Coronary artery (tissue), 2 donors: Measurements from ENCODE around the gene KIF5C.

ENCODE experiments used
- DNase-seq: peaks from one replicate; pipeline ENCODE4 v3.0.0-alpha.2; 2017; ENCODE audit warnings: low spot score
- H3K27ac ChIP-seq, 2 donors: fragments of 200-600 bp; sonication (generic); one replicate each; pipeline ENCODE4 v1.5.1; 2016 to 2019
- H3K4me3 ChIP-seq: fragments of 200-600 bp; sonication (generic); 2 replicates; pipeline ENCODE4 v1.5.1; 2016; ENCODE audit warnings: mild to moderate bottlenecking, moderate library complexity
- TF ChIP-seq, protein P1 (sequence below): fragments of 200-600 bp; sonication (generic); IDR thresholded peaks from one replicate; pipeline ENCODE4 v1.5.1; 2019; ENCODE audit warnings: antibody characterized with exemption

KIF5C gene

GRCh38 chr2:148944536-148944935 is 69.5 kb downstream of the KIF5C start:
- TF ChIP-seq, protein P1, sequence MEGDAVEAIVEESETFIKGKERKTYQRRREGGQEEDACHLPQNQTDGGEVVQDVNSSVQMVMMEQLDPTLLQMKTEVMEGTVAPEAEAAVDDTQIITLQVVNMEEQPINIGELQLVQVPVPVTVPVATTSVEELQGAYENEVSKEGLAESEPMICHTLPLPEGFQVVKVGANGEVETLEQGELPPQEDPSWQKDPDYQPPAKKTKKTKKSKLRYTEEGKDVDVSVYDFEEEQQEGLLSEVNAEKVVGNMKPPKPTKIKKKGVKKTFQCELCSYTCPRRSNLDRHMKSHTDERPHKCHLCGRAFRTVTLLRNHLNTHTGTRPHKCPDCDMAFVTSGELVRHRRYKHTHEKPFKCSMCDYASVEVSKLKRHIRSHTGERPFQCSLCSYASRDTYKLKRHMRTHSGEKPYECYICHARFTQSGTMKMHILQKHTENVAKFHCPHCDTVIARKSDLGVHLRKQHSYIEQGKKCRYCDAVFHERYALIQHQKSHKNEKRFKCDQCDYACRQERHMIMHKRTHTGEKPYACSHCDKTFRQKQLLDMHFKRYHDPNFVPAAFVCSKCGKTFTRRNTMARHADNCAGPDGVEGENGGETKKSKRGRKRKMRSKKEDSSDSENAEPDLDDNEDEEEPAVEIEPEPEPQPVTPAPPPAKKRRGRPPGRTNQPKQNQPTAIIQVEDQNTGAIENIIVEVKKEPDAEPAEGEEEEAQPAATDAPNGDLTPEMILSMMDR: no peak
- H3K4me3 ChIP-seq: no peak overlapping the region
- no peak for DNase-seq
- no peak overlapping the region for H3K27ac ChIP-seq

DNA sequence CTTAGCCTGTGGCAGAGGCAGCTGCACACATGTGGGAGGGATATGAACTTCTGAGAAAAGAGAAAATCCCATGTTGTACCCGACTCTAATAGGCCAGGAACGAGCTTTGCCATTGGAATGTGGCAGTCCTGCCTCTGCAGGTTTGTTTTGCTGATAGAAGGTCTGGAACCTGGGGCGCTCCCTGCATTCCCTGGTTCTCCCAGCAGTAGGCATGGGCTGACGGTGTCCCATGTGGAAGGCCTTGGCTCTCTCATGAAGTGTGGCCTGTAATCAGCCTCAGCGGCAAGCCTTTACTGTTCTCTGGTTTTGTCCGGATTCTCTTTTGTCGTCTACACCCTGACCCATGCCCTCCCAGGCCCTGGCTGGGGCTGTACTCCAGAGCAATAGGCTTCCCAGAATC is 72.3 kb downstream of the KIF5C start:
- TF ChIP-seq, protein P1: no peak
- no peak overlapping the region for H3K4me3 ChIP-seq
- DNase-seq: no peak
- H3K27ac ChIP-seq: no peak overlapping the region

DNA sequence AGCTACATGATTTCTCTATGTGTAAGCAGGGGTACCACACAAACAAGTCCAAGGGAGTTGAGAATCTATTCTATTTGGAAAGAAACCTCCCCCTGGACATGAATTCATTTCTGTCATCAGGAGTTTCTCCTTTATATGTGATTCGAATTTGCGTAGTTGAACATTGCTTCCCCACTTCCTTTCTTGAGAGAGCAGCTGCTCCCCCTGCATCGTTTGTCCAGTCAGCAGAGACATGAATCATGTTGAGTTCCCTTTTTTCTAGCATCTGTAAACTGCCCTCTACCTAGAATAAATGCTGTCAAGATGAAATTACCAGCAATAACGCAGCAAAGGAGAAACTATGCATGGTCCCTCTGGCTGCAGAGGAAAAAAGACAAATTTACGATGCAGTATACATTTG is 73.8 kb downstream of the KIF5C start:
- Histone ChIP-seq H3K27ac (no peak overlapping the region), H3K4me3 (no peak overlapping the region)
- TF ChIP-seq, protein P1: no peak
- no peak for DNase-seq

- TF ChIP-seq, protein P1: no peak
- H3K4me3 ChIP-seq: no peak overlapping the region
- H3K27ac ChIP-seq: no peak overlapping the region
- no peak for DNase-seq
These were observed 74.3 kb downstream of the KIF5C start for GRCh38 chr2:148949348-148949747.

GRCh38 chr2:148952621-148953020 is 77.6 kb downstream of the KIF5C start:
- TF ChIP-seq, protein P1: no peak
- no peak for DNase-seq

DNA sequence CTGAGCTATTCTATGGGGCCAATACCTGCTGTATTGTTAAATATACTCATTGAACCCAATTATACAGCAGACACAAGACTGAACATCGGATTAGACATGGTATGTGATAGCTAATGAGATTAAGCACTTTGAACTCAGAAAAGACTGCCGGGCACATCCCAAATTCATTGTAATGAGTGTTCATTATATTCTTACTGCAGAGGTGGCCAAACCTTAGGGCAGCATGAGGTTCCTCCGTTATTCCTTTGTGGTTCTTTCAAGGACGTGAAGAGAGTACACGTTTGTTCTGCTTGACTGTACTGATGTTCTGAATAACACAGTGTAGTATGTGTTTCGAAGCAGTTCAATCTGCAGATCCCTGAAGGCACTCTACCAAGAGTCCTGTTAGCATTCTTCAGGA is 78.4 kb downstream of the KIF5C start:
- DNase-seq: no peak
- TF ChIP-seq, protein P1: no peak
- Histone ChIP-seq H3K4me3 (no peak overlapping the region), H3K27ac (no peak overlapping the region)

More at GRCh38 chr2:148952621-148953020, 77.6 kb downstream of the KIF5C start:
- no peak overlapping the region for H3K4me3 ChIP-seq
- no peak overlapping the region for H3K27ac ChIP-seq

- H3K27ac ChIP-seq: no peak overlapping the region
- DNase-seq: no peak
- no peak overlapping the region for H3K4me3 ChIP-seq
- TF ChIP-seq, protein P1: no peak
These were observed 79.5 kb downstream of the KIF5C start for GRCh38 chr2:148954536-148954935.
